ENCODE measurements around the gene CPEB3.

Gene CPEB3

DNA sequence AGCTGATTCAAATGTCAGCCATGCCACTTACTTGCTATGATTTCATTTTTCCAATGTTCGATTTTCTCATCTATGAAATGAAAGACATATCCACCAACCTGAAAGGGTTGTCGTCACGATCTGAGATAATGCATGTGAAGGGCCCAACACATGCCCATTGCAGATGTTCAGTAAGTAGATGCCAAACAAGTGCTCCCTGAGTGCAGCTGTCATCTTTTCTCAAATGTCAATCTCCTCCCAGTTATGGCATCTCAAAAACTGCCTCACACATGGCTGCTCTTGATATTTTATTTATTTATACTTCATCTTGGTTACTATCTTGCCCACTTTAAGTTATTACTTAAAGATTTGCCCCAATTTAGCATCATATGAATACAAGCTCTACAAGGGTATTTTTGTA lies 16.8 kb downstream of the CPEB3 start:
- in situ Hi-C loops (cut with MboI; ENCODE audit: low sequenced_read_pairs), result no loop called here

DNA sequence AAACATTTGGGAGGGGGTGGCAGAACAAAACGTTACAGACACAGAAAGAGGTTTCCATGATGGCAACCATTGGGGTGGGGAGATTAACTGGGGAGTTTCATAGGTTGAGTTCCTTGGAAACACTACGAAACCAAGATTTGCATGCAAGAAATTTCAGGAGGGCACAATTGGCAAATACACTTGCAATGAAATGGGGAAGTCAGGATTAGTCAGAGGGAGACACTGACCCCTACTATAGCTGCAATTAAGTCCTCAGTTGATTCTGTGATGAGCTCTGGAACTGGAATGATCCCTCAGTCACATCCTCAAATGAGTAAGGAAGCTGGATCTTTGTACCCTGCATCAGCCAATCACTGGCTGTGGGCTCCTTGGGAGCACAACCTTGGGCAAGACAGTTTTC lies 22.1 kb downstream of the CPEB3 start:
- in situ Hi-C loops (cut with MboI; ENCODE audit: low sequenced_read_pairs), result no loop called here

DNA sequence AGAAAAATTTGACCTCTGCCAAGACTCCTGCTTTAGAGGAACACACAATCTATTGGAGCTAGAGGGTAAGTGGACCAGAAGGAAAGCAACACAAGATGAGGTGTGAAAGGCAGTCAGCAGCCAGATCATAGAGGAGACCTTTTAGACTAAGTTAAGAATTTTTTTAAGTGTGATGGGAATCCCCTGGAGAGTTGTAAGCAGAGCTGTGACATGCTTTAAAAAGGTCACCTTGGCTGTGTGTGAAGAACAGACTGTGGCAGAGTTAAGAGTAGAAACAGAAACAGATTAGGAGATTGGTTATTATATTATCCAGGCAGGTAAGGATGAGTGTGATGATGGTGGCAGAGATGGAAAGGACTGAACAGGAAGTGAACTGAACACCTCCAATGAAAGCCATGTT lies 23.5 kb downstream of the CPEB3 start:
- in situ Hi-C loops (cut with MboI; ENCODE audit: low sequenced_read_pairs), result no loop called here

DNA sequence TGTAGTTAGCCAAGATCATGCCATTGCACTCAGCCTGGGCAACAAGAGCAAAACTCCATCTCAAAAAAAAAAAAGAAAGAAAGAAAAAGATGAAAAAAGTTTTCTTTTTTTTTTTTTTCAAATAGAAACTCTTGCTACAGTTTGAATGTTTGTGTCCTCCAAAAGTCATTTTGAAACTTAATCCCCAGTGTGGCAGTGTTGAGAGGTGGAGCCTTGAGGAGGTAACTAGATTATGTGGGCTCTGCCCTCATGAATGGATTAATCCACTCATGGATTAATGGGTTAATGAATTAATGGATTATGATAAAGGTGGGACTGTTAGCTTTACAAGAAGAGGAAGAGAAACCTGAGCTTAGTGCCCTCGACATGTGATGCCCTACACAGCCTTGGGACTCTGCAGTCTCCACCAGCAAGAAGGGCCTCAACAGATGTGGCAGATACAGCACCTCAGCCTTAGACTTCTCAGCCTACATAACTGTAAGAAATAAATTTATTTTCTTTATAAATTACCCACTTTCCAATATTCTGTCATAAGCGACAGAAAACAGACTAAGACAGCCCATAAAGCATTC lies 25.1 kb downstream of the CPEB3 start:
- in situ Hi-C loops (cut with MboI; ENCODE audit: low sequenced_read_pairs), result no loop called here

DNA sequence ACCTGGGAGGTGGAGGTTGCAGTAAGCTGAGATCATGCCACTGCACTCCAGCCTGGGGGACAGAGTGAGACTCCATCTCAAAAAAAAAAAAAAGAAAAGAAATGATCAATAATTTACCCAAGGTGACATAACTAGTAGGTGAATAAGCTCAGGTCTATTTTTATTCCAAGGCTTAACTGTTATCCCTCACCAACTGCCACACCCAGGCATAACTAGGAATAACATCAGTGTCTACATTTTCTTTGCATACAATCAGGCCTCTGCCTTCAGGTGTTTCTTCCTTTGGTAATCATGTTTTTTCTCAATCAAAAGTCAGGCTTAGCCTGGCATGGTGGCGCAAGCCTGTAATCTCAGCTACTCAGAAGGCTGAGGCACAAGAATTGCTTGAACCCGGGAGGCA lies 26.6 kb downstream of the CPEB3 start:
- in situ Hi-C loops (cut with MboI; ENCODE audit: low sequenced_read_pairs), result no loop called here

DNA sequence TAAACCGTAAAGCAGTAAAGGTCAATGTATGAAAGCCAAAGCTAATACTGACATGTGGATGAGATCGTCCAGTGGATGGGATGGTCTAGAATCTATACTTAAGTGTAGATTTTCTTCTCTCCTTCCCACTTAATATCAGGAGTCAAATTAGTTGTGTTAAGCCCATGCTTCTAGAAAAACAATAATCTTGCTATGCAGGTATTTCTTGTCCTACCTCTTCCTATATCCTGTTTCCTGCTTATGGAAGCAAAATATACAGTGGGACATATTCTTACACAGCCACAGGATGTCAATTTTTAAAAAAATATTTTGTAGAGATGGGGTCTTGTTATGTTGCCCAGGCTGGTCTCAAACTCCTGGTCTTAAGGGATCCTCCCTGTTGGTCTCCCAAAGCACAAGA lies 27.5 kb downstream of the CPEB3 start:
- in situ Hi-C loops (cut with MboI; ENCODE audit: low sequenced_read_pairs), result no loop called here

DNA sequence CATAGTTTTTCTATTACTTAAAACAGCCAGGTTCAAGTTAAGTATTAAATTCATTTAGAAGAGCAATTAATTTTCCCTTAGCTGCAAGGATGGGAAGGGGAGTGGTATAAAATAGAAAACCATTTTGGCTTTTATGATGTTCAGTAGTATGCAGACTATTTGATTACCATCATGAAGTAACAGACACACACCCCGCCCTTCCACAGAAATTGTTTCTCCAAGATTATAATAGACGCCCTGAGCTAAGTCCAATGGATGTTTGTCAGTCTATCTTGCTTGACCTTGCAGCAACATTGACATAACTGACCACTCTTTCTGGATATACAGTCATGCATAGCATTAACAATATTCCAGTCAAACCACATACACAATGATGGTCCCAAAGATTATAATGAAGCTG lies 42.3 kb downstream of the CPEB3 start:
- in situ Hi-C loops (cut with MboI; ENCODE audit: low sequenced_read_pairs), result no loop called here

DNA sequence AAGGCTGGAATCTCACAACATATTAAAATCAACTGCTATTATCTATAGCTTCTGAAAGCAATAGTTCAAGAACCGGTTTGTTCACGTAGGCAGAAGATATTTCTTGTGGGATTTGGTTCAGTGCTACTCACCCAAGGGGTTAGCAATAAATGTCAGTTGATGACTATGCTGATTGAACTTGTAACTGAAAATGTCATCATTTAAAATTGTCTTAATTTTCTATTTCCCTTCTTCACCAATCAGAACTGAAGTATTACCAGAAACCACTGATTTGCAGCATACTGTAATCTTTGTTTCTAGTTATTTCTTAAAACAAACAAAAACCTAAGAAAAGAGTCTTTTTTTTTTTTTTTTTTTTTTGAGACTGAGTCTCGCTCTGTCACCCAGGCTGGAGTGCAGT lies 46.1 kb downstream of the CPEB3 start:
- in situ Hi-C loops (cut with MboI; ENCODE audit: low sequenced_read_pairs), result no loop called here

DNA sequence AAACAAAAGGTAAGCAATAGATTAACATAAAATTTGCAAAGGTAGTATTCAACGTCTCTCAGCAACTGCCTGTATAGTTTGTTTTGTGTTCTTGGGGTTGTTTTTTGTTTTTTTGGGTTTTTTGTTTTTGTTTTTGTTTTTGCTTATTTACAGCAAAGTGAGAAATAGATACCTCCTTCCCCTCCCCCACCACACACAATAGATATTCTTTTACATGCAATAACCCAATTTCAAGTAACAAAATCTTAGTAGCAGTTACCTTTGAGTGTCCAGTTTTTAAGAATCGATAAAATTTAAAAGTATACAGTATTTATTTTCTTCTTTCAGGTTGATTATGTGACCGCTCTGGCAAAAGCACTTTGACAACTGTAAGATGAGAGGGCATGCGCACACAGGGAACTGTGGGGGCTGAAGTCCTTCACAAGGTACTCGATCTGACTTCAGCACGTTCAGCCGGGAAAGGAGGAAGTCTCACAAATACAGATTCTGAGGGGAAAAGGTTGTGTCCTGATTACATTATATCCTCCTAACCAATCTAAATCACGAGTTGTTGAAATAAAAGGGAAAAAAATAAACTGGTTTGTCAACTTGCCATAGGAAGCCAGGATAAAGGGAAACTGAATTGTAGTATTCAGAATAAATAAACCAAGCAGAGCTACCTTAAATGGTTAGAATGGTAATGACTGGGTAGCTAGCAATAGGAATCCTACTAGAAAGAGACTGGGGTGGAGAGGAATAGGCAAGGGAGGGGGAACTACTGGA lies 47.8 kb downstream of the CPEB3 start:
- in situ Hi-C loops (cut with MboI; ENCODE audit: low sequenced_read_pairs), result no loop called here

DNA sequence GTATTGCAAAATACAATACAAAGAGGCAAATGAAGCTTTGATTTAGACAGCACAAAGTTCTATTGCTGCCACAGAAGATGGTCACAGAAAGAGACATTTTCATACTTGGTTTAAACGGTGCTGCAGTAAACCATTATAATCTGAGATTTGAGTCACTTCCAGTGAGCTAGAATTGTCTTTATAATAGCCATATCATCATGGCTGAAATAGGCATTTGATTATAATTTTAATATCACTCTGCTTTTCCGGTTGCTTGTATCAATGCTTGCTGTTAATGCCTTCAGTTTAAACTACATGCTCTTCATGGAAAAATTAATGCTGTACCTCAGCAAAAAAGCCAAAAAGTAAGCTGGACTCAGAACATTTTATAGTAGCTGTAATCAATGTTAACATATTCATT lies 48.5 kb downstream of the CPEB3 start:
- in situ Hi-C loops (cut with MboI; ENCODE audit: low sequenced_read_pairs), result no loop called here

DNA sequence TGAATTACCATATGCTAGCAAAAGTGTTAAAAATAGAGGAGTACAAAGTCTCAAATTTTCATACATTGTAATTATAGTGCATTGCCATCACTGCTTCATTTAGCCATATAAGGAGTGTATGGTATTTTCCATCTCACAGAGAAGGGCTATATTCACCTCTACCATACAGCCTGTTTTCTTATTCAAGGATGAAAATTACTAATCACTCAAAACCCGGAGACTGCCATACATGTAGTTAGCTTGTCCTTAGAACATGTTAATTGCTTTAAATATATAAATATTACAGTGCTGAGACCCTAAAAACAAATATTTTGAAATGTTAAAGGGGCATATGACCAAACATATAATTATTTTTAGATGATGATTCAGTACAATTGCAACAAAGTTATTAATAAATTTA lies 49.4 kb downstream of the CPEB3 start:
- in situ Hi-C loops (cut with MboI; ENCODE audit: low sequenced_read_pairs), result no loop called here

DNA sequence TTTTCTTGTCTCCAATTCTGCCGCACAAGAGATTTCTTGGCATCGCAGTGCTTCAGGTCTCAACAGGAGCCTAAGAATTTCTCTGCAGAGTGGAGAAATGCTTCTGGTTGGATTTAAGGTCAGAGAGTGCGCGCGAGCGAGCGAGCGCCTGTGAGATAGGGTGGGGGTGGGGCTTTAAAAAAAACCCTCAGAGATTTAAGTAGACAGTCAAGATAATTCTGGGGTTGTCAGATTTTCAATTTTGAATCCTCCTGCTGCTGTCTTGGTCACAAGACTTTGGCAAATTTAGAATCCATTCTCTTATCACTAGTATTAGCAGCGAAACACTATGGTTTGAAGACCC lies 49.7 kb downstream of the CPEB3 start:
- in situ Hi-C loops (cut with MboI; ENCODE audit: low sequenced_read_pairs), result no loop called here

DNA sequence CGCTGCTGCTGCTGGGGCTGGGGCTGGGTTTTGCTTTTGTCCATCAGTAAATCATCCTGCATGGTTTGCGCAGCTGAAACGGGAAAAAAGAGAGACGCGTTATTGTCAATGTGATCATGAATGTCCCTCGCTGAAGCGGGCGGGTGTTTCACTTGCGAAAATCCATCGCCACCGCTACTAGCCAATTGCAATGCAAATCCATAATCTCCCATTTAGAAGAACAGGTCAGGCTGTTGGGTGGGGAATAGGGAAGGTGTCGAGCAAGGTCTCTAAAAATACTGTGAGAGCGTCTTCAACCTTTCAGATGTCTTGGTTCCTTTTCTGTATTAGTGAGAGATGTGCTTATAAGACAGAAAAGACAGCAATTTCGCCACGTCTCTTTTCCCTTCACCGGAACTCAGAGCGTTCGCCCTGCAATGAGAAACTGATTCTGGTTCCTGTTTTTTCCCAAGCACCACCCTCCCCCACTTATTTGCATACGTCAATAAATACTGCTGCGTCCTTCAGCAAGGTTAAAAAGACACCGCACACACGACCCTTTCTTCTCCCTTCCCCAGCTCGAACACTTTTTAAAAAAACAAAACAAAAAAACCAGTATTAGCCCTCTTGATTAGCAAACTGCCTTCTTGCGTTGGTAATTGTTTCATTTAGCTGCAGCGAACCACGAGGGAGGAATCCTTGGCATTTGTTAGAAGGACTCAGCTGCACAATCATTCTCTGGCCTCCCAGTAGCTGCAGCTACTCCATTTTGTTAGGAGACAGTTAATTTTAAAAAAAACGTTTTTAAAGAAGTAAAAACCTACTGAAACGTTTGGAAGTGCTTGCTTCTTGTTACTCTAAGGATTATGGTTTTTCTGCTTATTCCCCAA lies 50.4 kb downstream of the CPEB3 start:
- in situ Hi-C loops (cut with MboI; ENCODE audit: low sequenced_read_pairs), result no loop called here

DNA sequence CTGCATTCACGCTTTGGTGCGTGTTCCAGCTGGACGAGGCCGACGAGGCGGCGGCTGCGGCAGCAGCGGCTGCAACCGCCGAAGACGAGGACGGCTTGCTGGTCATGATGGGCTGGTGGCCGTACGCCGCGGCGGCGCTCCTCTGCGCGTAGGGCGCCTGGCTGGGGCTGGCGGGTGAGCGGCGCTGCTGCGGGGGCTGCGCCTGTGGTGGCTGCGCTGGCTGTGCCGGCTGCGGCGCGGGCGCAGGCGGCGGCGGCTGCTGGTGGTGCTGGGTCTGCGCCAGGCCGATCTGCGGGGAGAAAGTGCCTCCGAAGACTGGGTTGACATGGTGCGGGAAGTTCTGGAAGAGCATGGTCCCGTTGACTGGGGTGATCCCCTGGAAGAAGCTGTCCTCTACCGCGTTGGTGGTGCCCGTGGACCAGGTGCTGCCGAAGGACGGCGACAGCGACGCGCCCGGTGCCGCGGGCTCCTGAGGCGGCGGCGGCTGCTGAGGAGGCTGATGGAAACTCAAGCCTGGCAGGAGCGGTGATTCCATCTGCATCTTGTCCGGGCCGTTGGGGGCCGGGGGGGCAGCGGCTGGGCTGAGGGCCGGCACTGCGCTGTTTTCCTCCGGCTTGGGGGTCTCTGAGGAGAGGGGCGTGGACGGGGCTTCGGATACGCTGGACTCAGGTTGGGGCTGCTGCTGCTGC lies 51.1 kb downstream of the CPEB3 start:
- in situ Hi-C loops (cut with MboI; ENCODE audit: low sequenced_read_pairs), result no loop called here

DNA sequence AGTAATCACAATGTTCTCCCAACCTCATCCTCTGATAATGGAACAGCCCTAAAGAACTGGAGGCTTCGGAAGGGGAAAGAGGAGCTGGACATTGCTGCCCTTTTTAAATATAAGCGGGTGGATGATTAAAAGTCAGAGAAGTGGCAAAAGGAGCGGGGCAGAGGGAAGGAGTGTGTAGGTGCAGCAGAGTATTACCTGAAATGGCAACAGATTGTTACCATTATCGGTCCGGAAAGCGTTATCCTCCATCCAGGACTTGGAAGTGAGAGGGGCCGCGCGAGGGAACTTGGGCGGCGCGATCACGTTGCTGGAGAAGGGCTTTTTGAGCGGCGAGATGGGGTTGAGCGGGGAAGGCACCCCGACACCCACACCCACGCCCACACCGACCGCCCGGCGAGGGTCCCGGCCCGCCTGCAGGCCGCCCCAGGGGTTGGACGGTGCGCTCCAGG lies 51.7 kb downstream of the CPEB3 start:
- in situ Hi-C loops (cut with MboI; ENCODE audit: low sequenced_read_pairs), result no loop called here

DNA sequence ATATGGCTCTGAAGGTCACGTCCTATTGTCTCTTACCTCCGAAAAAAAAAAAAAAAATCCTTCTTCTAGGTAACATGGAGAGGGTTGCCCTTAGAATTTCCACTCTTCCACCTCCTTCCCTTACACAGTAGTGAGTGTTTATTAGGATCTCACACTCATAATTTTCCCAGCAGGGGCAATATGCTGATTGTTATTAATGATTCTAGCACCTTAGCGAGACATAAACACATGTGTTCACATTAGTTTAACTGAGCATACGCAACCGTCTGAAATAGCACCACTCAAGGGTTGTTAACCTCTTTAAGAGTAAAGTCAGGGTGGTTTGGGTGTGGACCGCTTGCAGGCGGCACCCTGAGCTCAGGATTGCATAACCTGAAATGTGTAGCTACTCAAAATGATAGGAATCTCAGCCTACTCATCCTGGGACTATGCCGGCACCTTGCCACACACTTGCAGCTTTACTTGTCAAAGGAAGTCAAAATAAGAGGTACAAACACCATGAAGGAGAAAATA lies 52.2 kb downstream of the CPEB3 start:
- in situ Hi-C loops (cut with MboI; ENCODE audit: low sequenced_read_pairs), result no loop called here

DNA sequence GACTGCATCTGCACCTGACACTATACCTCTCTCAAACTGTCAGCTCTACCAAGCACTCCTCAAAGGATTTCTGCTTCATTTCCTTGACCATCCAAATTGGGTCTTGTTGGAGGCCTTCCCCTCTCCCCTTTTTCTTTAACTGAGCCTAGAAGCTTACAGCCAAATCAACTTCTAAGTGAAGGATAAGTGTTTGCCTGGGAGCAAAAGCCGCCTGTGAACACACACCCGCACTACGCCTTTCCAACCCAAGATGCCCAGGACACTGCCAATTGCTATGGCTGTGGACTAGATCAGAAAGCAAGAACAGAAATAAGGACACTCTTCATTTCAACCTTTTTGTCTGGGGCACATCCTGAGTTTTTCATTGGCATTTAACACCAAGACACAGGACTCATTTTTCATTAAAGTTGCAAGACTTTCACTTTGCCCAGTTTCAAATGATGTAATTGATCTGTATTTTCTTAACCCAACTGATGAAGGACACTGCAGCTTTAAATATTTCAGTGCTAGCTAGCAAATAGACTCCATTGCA lies 52.8 kb downstream of the CPEB3 start:
- in situ Hi-C loops (cut with MboI; ENCODE audit: low sequenced_read_pairs), result no loop called here

DNA sequence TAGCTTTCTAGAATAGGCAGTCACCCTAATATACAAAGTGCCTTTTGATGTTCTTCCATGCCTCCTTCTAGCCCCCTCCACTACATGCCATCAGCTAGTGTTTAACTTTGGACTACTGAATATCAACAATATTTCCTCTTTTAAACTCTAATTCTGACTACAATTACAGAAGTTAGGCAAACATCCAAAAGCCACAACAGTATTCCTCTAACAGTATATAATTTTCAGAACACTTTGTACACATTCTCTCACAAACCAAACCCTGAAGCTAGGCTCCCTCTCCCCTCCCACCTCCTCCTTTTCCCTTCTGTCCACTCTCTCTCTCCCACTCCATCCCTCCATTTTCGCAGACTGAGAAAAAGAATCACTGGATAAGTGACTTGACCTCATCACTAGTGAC lies 59.7 kb downstream of the CPEB3 start:
- in situ Hi-C loops (cut with MboI; ENCODE audit: low sequenced_read_pairs), result no loop called here

DNA sequence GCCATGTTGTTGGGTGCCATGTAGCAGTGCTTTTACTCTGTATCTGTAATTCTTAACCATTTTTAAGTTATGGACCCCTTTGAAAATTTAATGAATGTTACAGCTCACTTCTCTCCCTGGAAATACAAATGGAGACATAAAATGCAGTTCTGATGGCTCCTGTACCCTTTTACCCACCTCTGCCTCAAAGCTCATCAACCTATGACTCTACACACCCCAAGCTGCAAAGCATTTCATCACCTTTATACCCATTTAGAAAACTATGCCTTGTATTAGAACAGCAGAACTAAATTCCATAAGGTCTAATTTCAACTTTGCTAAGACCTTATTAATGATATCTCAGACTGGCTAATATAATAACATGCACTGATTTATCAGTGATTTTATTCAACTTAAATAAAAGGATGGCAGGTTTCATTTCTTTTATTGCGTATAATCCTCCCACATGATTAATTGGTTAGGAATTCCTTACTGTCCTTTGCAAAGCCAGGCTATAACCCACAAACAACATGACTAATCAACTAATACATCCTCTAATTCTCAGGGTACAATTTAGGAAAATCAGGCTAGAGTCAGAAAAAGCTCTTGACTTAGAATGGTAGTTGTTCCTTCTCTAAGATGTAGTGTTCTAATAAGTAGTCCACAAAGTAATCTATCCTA lies 68.1 kb downstream of the CPEB3 start:
- in situ Hi-C loops (cut with MboI; ENCODE audit: low sequenced_read_pairs), result no loop called here

DNA sequence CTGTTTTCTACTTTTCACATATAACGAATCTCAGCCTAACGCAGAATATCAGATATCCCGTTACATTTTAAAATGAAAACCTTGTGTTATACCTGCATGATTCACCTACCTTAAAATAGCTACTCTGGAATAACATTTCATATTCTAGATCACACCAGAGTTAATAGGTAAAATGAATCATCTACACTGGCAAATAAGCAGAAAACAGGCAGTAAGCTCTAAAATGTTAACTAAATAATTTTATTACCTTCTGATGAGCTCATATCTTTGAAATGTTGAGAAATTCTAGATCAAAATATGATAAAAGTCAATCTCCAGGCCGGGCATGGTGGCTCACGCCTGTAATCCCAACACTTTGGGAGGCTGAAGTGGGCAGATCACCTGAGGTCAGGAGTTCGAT lies 71.3 kb downstream of the CPEB3 start:
- in situ Hi-C loops (cut with MboI; ENCODE audit: low sequenced_read_pairs), result no loop called here
